Panc1 (cell line): Measurements from ENCODE around the gene ELAVL4.

Experiments used
- REST ChIP-seq, 2 experiments: IDR thresholded peaks; 2 replicates each; pipeline ENCODE4 v1.6.1; 2011 to 2012; ENCODE audit warnings: low read depth in 2 of 2, control low read depth in 1 of 2, low read length in 1 of 2, mild to moderate bottlenecking in 1 of 2, moderate library complexity in 1 of 2; ENCODE audit not compliant: insufficient read depth in 1 of 2
- TF ChIP-seq, protein P1 (sequence below): fragments of 450-650 bp; IDR thresholded peaks from 2 replicates; pipeline ENCODE4 v1.5.1; 2017; ENCODE audit warnings: mild to moderate bottlenecking

DNA sequence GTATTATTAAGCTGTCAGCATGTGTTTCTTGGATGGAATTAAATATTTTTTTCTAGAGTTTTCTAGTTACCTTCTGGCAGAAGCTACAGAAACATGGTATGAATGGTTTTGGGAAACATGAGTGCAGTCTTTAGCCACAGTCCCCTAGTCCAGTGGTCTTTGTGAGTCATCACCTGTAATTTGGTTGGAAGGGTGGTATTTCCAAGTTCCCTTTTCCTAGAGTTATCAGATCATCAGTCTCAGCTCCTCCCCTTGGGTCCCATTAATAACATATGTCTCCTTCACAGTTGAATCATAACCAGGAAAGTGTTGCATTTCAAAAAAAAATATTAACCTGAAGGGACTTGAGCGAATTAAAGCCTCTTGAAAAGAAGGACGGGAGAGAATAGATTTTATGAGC lies 27.0 kb downstream of the ELAVL4 start:
- TF ChIP-seq, protein P1, sequence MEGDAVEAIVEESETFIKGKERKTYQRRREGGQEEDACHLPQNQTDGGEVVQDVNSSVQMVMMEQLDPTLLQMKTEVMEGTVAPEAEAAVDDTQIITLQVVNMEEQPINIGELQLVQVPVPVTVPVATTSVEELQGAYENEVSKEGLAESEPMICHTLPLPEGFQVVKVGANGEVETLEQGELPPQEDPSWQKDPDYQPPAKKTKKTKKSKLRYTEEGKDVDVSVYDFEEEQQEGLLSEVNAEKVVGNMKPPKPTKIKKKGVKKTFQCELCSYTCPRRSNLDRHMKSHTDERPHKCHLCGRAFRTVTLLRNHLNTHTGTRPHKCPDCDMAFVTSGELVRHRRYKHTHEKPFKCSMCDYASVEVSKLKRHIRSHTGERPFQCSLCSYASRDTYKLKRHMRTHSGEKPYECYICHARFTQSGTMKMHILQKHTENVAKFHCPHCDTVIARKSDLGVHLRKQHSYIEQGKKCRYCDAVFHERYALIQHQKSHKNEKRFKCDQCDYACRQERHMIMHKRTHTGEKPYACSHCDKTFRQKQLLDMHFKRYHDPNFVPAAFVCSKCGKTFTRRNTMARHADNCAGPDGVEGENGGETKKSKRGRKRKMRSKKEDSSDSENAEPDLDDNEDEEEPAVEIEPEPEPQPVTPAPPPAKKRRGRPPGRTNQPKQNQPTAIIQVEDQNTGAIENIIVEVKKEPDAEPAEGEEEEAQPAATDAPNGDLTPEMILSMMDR, result no peak
- no peak for TF ChIP-seq REST (IDR thresholded peaks at IDR 0.05; ENCODE audit: insufficient read depth in 1 of 2, low read depth in 2 of 2, low read length in 1 of 2)
